ENCODE data around the gene FAM237B. TPM values are rescaled to one million over a fixed set of nuclear protein-coding genes. Genes with fewer than 3 reads are reported as not detected.
"Not testable (repeated sequence)": the region's sequence is repeated elsewhere in the genome, so short reads cannot be mapped to it uniquely, and the experiment has no call there.

The FAM237B gene
- not detected for total RNA-seq

DNA sequence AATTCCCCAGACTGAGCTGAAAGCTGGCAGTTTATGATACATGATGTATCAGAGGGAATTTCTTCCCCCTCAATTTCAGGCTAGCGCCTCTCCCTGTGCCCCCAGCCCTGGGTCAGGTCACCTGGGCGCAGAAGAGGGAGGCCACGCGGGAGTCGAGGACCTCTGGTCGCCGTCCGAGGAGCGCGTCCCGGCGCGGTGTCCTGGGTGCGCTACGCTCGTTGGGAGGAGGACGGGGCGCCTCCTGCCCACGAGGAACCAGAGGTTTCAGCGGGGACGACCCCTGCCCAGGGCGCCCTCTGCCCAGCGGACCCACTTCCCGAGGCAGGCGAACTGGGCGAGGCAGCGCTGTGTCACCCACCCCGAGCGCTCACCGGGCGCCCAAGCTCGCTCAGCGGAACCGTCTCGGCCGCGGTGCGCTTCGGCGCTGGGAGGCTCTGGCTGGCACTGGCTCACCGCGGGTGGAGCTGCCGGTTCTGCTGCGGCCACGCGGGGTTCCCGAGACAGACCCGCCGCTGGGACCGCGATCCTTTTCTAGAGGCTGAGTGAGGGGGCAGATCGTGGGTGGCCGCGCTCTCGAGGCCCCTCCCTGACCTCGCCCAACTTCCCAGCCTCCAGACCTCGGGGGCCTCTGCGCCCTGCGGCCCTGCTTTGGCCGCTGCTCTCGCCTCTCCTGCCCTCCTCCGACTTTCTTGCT is at the start of gene FAM237B:
Gene FAM237B, minus strand, starts transcription at position 504 of the 694 bp plus-strand sequence. CDS start 1,556 bp downstream, outside the sequence.
- peak; percentile 10 for DNase-seq

DNA sequence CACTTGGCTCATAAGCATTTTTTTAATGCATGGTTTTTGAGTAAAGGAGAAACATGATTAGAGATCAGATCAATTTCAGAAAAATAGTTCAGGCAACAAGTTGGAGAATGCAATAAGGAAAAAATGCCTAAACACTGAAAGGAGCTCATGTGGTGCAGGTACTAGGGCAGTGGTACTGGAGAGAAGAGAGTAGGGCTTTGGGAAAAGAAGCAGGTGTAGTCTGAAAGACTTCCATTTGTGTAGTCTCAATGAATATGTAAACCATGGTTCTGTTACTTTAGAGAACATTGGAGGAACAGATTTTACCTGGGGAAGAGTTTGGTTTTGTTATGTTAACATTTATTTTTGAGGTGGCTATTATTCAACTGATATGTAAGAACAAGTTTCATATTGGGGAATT is 30.9 kb upstream of the FAM237B start:
- no peak for DNase-seq

DNA sequence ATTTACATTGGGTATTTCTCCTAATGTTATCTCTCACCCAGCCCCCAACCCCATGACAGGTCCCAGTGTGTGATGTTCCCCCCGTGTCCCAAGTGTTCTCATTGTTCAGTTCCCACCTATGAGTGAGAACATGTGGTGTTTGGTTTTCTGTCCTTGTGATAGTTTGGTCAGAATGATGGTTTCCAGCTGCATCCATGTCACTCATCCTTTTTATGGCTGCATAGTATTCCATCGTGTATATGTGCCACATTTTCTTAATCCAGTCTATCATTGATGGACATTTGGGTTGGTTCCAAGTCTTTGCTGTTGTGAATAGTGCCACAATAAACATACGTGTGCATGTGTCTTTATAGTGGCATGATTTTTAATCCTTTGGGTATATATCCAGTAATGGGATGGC is 28.9 kb upstream of the FAM237B start:
- DNase-seq = not testable (repeated sequence)

DNA sequence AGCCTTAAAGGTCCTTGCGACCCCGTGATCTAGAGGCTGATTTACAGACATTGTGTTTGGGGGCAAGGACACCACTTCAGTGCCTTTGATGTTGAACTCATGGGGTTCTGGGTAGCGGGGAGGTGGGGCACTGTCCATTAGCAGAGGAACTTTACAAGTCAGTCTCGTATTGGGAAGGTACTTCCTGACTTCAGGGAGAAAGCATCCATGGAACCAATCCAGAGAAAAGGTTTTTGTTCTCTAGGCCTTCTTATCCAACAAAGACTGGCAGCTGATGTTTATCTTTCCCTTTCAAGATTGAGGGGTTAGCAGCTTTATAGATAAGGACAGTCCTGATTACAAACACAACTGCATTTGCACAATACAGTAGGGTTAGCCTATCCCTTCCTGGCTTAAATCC is 28.2 kb upstream of the FAM237B start:
- no peak for DNase-seq

DNA sequence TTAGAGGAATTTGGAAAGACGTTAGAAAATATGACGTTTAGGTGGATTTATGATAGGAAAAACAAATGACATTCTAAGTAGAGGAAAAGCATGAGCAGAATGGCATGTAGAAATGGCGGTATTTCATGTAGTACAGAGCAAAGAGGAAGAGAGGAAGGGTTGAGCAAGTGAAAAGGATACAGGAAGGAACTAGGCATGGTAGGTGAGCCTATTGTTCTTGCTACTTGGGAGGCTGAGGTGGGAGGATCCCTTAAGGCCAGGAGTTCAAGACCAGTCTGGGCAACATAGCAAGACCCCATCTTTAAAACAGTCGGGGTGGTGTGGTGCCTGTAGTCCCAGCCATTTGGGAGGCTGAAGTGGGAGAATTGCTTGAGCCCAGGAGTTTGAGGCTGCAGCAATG is 26.7 kb upstream of the FAM237B start:
- DNase-seq = no peak

DNA sequence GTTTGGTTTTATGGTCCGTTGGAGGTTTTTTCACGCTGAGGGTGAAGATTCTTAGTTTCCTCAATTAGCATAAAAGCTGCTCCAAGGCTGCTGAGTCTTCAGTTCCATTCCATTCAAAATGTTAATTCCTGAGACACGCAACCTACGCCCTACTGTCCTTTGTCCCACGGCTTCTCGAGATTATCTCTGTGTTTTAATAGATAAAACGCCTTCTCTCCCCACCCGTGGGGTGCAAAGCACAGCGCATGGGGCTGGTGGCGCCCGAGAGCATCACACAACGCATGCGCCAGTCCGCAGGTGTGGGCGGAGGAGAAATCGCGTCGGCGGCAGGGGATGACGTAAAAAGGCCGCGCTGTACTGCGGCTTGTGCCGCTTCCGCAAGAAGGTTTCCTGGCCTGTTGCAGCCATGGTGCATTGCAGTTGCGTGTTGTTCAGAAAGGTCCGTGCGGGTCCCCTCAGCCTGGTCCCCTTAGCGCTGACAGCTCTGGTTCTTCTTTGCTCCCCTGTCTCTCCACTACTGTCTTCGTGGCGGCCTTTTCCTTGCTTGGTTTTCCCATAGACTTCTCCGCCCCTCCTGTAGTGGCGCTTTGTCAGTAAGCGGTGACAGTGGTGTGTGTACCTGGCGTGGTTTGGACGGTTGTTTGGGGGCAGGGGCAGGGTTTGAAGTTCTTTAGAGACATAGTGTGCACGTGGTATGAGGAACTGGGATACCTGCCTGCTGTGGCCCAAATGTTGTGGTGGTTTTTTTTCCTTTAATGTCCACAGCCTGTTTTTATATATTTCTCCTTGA is 25.4 kb upstream of the FAM237B start, which contains the start of gene GTPBP10:
Gene GTPBP10, plus strand, starts transcription at position 381 of the 790 bp plus-strand sequence. Its CDS starts 26 bp downstream, at position 407.
- DNase-seq = peak; percentile 99

DNA sequence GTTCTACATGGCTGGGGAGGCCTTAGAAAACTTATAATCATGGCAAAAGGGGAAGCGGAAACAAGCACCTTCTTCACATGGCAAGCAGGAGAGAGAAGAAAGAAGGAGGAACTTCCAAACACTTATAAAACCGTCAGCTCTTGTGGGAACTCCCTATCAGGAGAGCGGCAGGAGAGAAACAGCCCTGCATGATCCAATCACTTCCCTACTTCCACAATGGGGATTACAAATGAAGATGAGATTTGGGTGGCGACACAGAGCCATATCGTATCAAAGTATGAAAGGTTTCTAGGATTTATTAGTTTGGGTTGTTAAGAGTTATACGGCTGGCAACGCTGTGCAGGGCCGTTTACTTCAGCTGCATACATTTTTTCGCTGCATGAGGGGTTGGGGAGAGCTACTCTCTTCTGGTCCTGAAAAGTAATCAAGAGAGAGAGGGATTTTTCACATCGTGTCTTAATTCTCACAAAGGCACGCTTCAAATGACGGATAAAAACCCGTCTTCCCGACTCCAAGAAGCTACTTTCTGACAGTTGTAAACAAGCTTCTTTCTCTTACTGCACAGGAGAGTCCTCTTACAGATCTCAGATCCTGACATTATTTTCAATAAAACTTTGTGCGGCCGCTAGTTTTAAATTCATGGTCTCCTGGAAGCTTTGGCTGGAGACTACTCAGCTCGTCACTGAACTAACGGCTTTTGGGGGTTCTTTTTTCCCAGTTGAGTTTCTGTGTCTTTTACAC is 24.7 kb upstream of the FAM237B start:
- peak; percentile 49 for DNase-seq

DNA sequence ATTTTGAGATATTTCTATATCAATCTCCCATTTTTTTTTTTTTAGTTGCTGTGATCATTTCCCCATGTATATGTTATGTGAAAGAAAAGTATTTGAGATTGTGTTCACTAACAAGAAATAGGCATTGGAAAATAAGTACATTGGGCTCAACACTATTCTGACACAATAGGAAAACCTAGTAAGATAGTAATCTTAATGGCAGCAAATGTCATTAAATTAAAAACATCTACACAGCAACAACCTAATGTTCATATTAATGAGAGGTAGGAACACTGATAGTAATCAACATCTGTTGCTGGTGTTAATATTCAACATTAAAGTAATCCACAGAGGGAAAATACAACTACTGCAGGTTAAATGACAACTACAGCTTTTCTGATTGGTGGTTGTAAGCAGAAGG is 23.9 kb upstream of the FAM237B start:
- no peak for DNase-seq

DNA sequence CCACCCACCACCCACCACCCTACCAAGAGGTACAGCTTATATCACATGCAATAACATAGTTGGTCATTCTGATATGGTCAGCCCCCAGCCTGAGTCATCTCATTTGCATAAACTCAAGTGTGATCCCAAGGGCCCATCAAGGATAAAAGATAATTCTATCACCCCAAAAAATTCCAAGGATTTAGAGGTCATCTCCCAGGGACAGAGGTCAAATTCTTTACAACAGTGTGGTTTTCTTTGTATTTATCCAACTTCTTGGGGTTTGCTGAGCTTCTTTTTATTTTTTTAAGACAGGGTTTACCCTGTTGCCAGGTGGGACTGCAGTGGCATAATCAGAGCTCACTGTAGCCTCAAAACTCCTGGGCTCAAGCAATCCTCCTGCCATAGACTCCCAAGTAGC is 16.0 kb upstream of the FAM237B start:
- DNase-seq = no peak

DNA sequence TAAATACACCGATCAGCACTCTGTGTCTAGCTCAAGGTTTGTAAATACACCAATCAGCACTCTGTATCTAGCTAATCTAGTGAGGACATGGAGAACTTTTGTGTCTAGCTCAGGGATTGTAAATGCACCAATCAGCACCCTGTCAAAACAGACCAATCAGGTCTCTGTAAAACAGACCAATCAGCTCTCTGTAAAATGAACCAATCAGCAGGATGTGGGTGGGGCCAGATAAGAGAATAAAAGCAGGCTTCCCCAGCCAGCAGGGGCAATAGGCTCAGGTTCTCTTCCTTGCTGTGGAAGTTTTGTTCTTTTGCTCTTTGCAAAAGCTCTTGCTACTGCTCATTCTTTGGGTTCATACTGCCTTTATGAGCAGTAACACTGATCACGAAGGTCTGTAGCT is 13.8 kb upstream of the FAM237B start:
- not testable (repeated sequence) for DNase-seq

DNA sequence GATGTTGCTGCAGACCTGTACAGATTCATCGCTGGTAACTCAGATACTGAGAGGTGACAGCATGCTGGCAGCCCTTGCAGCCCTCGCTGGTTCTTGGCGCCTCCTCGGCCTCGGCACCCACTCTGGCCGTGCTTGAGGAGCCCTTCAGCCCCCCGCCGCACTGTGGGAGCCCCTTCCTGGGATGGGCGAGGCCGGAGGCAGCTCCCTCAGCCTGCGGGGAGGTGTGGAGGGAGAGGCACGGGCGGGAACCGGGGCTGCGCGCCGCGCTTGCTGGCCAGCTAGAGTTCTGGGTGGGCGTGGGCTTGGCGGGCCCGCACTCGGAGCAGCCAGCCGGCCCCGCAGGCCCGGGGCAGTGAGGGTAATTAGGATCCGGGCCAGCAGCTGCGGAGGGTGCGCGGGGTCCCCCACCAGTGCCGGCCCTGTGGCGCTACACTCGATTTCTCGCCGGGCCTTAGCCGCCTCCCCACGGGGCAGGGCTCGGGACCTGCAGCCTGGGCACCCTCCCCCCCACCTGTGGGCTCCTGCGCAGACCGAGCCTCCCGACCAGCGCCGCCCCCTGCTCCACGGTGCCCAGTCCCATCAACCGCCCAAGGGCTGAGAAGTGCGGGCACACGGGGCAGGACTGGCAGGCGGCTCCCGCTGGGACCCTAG is 13.2 kb upstream of the FAM237B start:
- DNase-seq = no peak

DNA sequence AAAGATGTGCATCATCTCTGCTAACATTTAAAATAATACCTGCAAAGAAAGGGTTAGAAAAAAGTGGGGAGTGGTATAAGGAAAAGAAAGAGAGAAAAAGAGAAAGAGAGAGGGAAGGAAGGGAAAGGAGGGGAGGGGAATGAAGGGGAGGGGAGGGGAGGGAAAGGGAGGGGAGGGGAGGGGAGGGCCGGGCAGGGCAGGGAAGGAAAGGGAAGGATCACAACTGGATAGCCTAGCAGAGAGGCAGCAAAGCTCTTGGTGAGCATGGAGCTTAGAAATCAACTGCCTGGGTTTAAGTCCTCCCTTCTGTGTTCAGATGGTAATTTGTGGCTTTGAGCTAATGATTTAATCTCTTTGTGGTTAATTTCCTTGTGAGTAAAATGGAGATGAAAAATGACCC is 5.4 kb upstream of the FAM237B start:
- no peak for DNase-seq

DNA sequence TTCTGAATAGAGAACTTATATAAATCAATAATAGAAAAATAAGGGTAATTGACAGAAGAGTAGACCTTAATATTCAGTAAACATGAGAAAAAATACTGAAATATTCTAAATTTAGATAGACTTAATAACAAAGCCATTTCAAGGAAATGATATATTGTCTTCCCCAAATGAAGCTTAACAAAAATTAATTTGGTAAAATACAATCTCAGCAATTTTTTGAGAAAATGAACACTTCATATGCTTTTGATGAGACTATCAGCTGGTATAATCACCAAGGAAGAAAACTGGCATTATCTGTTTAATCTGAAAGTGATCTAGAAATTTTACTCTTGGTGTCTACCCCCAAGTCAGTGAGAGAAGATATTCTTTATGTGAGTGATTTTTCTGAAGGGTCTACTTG is 1.7 kb upstream of the FAM237B start:
- no peak for DNase-seq

DNA sequence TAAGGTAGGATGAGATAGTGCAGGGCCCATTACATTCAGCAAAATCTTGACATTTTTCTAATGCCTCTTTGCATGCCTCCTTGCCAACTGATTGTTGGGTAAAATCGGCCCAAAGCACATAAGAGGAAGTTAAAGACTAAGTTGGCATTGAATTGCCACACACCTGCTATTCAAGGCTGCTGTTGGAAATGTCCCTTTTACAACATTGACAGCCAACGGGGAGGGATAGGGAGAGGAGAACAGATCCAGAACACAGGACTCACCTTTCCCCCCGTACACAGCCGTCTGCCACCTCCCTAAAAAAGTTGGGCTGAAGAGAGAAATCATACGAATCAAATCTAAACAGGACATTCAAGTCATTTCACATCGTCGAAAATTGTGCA is 695 bp downstream of the FAM237B start:
- DNase-seq = no peak

DNA sequence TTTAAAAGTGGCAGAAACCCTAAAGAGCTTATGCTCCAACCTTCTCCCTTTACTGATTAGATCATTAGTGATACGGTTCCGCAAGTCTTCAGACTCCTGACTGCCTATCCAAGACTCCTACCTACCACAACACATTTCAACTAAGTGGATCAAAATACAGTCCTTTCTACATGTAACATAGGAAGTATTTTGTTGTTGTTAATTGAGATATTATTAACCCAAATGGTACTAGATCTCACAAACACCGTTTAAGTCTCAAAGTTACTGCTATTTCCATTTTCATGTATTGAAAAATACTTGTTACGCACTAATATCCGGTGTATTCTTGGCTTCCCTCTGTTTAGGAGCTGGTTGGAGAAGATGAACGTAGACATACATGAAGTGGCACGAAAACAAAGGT is 1.1 kb downstream of the FAM237B start:
- DNase-seq = no peak

DNA sequence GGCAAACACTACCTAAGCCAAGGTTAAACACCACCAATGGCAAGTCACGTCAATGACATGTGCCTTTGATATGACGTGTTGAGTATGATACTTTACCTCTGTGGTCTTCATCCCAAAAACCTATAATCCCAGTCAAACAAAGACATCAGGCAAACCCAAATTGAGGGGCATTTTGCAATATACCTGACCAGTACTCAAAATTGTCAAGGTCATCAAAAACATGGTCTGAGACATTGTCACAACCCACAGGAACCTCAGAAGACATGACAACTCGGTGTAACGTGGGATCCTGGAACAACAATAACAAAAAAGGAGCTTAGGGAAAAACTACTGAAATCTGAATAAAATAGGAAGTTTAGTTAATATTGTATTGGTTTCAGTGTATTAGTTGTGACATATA is 7.2 kb downstream of the FAM237B start:
- DNase-seq = no peak

DNA sequence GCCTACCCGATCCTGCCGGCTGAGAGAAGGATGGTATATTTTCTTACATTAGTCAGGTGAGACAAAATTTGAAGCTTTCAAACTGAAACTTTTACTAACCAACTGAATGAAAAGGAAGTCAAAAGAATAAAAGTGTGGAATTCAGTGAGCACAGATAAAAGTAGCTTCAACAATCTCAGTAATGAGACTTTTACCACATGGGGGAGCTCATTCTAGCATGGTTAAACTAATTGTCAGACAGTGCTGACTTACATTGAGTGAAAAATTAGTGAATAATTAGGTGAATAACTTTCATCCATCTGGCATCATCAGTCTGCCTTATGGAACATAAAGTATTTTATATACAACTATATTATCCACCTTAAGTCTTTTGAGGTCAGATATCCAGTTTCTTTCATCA is 8.4 kb downstream of the FAM237B start:
- no peak for DNase-seq

DNA sequence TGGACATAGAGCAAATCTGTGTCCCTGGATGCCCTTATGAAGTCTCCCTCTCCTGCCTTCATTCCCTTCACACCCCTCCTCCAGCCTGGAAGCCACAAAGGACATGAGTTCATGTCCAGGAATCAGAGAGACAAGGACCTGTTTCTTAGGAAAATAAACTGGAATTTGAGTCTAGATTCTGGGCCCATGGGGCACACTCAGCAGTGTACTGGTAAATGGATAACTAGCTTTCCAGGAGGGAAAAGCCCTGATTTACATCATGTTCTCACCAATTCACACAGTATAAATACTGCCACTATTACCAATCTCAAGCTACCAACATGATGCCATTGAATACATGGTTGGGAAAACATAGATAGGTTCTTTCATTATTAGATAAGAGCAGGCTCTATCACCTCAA is 9.9 kb downstream of the FAM237B start:
- DNase-seq = no peak

DNA sequence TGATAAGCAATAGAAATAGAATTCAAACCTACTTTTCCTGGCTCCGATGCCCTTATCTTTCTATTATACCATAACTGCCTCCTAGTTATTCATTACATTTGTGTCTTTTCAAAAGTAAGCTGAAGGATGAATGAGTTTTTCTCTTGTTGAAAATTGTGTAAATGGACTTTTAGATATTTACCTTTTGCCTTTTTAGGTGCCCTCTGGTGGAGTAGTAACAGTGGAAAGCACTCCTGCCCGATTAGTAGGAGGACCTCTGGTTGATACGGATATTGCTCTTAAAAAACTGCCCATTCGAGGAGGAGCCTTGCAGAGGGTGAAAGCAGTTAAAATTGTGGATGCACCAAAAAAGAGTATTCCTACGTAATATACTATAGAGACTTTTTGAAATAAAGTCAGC is 11.2 kb downstream of the FAM237B start:
- DNase-seq = no peak

DNA sequence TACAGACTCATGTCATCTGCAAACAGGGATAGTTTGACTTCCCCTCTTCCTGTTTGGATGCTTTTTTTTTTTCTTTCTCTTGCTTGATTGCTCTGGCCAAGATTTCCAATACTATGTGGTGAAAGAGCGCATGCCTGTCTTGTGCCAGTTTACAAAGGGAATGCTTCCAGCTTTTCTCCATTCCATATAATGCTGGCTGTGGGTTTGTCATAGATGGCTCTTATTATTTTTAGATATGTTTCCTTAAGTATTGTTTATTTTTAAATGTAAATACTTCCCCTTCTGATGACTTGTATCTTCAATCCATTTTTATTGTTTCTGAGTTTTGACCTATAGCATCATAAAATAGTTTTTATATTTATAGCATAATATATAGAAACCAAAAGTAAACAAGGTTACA is 17.9 kb downstream of the FAM237B start:
- no peak for DNase-seq

DNA sequence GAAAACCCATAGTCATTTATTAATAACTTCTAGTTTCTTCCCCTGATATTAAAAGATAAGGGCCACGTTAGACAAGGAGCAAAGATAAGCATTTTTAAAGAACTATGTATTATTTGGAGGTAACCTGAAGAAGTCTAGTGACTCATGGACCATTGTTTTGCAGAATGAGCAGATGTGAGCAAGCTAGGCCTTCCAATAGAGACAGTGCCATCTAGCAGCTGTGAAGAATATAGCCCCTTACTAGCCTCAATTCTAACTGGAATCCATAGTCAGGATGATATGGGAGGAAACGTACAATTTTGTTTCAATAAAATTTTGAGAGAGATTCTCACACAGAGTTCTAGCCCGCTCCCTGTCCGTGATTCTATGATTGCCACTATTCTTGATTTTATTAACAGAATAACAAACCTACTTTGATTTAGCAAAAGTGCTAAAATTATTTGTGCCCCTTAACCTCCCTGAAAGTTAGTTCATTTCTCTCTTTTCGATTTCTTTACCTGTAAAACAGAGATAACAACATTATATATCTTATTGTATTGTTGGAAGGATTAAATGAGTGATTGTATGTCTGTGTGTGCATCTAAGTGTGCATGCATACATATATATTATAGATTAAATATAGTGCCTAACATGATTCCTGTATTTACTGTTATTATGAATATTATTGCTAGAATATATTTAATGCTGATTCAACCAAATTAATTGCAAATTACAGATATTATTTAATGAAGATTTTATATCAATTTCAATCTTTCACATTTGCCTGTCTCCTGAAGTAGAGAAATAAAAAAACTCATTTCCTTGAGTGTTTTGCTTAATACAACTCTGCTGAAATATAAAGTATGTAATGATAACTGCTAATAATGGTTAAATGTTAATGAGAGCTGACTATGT is 22.7 kb downstream of the FAM237B start:
- peak; percentile 29 for DNase-seq

Data from tongue (tissue), 2 donors.